ENCODE results near the gene WDR82.

The WDR82 gene

GRCh38 chr3:52238761-52239701, 39.4 kb downstream of the WDR82 start, which contains the start of gene TWF2:
Gene TWF2 (minus strand): TSS chr3:52239158. CDS start chr3:52239016, 142 bp downstream.
- Histone ChIP-seq H3K9ac (ENCODE audit: low read depth, low read length) (peak within 1 kb of the TSS; percentile 94), H3K27me3 (ENCODE audit: control insufficient read depth, insufficient read depth, low read length) (no peaks in the 10 kb centered on the region), H3K36me3 (ENCODE audit: insufficient read depth, low read length) (peaks cover 11% of the 10 kb centered on the region), H3K4me1 (ENCODE audit: control insufficient read depth, insufficient read depth, low read length) (peaks cover 38% of the 10 kb centered on the region), H3K4me3 (ENCODE audit: low read length) (peak within 1 kb of the TSS; percentile 99), H3K4me2 (ENCODE audit: low read length) (peak within 1 kb of the TSS; percentile 87), H3K9me3 (replicated peaks; ENCODE audit: low read length) (no peaks in the 10 kb centered on the region)

DNA sequence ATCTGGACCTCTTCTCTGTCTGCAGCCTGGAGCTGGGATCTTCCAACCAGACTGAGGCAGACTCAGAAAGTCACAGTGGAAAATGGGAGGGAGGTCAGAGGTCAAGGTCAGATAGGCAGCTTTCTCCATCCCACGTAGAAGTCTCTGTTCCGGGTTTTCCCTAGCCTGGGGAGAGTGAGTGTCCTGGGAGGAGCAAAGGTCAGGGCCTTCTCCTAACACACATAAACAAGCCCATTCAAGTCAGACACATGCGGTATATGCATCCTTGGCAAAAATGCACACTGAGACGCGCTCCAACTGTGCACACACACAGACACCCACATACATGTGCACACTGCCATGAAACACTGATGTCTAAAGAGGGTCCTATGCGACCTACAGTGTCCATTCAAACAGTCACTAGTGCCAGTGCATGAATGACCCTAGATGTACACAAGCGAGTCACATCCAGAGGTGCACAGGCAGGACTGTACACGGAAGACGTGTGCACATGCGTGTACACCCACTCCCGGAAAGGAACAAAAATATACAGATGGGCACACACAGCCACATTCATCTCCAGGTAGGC, 40.2 kb downstream of the WDR82 start:
- Histone ChIP-seq H3K4me2 (ENCODE audit: low read length) (peak overlapping the region; percentile 87), H3K4me3 (ENCODE audit: low read length) (peak overlapping the region; percentile 99), H3K36me3 (ENCODE audit: insufficient read depth, low read length) (peaks cover 14% of the 10 kb centered on the region), H3K27me3 (ENCODE audit: control insufficient read depth, insufficient read depth, low read length) (no peaks in the 10 kb centered on the region), H3K4me1 (ENCODE audit: control insufficient read depth, insufficient read depth, low read length) (peaks cover 35% of the 10 kb centered on the region), H3K9me3 (replicated peaks; ENCODE audit: low read length) (no peaks in the 10 kb centered on the region), H3K9ac (ENCODE audit: low read depth, low read length) (peak overlapping the region; percentile 94)

GRCh38 chr3:52237657-52238172, 40.7 kb downstream of the WDR82 start:
- Histone ChIP-seq H3K4me3 (ENCODE audit: low read length) (peak overlapping the region; percentile 99), H3K9ac (ENCODE audit: low read depth, low read length) (peak overlapping the region; percentile 94), H3K36me3 (ENCODE audit: insufficient read depth, low read length) (peaks cover 14% of the 10 kb centered on the region), H3K27me3 (ENCODE audit: control insufficient read depth, insufficient read depth, low read length) (no peaks in the 10 kb centered on the region), H3K9me3 (replicated peaks; ENCODE audit: low read length) (no peaks in the 10 kb centered on the region), H3K4me2 (ENCODE audit: low read length) (peak overlapping the region; percentile 87), H3K4me1 (ENCODE audit: control insufficient read depth, insufficient read depth, low read length) (peaks cover 35% of the 10 kb centered on the region)

DNA sequence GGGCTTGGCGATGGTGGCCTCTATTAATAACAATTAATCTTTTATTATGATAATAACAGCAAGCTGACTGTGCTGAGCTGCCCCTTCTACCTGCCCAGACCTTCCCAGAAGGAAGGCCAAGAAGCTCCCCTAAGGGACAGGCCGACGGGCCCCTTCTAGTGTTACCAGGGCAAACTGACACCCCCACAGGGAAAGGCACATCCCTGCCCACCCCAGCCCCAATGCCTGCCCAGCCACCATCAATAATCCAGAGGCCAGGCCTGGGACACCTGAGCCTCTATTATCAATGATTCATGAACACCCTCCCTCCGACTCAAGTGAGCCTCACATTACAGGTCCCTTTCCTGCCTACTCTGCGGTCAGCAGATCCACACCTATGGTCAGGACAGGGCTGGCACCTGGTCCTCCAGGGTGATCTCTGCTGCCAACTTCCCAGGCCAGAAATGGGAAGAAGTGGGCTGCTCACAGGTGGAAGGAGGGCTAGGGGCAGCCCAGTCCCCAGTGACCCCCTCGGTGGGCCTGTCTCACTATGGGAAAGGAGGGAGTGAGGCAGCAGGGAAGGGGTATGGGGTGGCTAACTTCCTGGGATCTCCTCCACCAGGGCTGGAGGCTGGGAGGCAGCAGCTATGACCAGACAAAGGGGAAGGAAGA, 41.3 kb downstream of the WDR82 start:
- H3K36me3 ChIP-seq (ENCODE audit: insufficient read depth, low read length) = peaks cover 18% of the 10 kb centered on the region
- H3K27me3 ChIP-seq (ENCODE audit: control insufficient read depth, insufficient read depth, low read length) = no peaks in the 10 kb centered on the region
- H3K4me1 ChIP-seq (ENCODE audit: control insufficient read depth, insufficient read depth, low read length) = peaks cover 35% of the 10 kb centered on the region

GRCh38 chr3:52236424-52236886, 42.0 kb downstream of the WDR82 start:
- Histone ChIP-seq H3K9ac (ENCODE audit: low read depth, low read length) (peak overlapping the region; percentile 94), H3K4me3 (ENCODE audit: low read length) (no peak overlapping the region), H3K4me1 (ENCODE audit: control insufficient read depth, insufficient read depth, low read length) (peaks cover 35% of the 10 kb centered on the region), H3K36me3 (ENCODE audit: insufficient read depth, low read length) (peaks cover 22% of the 10 kb centered on the region), H3K27me3 (ENCODE audit: control insufficient read depth, insufficient read depth, low read length) (no peaks in the 10 kb centered on the region), H3K9me3 (replicated peaks; ENCODE audit: low read length) (no peaks in the 10 kb centered on the region), H3K4me2 (ENCODE audit: low read length) (peak overlapping the region; percentile 87)

More for the DNA sequence above, 41.3 kb downstream of the WDR82 start:
- Histone ChIP-seq H3K9ac (ENCODE audit: low read depth, low read length) (peak overlapping the region; percentile 94), H3K9me3 (replicated peaks; ENCODE audit: low read length) (no peaks in the 10 kb centered on the region), H3K4me2 (ENCODE audit: low read length) (peak overlapping the region; percentile 87), H3K4me3 (ENCODE audit: low read length) (peak overlapping the region; percentile 99)

DNA sequence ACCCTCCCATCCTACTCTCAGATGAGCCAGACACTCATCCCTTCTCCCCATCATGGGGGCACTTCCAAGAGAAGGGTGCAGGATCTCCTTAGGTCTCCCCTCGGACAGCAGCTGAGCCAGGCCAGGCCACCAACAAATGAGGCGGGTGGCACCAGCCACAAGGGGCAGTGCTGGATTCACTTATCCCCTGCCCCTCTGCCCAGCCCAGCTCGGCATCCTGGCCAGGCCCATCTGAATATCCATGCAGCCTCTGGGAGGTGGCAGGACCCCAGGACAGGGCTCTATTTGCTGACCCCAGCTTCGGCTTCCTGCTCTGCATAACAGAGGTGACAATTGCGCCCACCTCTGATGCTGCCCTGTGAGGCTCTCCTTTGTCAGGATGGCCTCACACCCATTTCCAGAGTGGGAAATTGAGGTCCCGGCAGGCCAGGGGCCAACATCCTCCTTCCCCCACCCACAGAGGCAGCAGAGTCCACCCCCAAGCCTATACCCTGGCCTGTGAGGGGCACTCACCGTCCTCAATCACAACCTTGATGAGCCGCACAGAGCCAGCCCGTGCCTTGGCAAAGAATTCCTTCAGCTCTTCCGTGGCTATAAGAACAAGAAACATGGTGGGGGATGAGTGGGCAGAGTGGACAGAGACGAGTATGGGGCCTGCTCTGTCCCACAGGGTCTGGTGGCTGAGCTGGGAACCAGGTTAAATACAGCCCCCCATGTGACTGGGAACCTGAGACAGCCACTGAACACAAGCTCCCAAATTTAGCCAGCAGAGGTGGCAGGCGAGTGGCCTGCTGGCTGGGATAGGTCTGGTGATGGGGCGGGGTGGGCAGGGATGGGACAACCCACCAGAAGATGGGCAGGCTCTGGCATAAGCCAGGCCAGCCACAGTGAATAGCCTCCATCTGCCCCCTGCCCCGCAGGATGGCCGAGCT, 43.7 kb downstream of the WDR82 start:
- Histone ChIP-seq H3K9ac (ENCODE audit: low read depth, low read length) (no peak overlapping the region), H3K4me2 (ENCODE audit: low read length) (no peak overlapping the region), H3K27me3 (ENCODE audit: control insufficient read depth, insufficient read depth, low read length) (no peaks in the 10 kb centered on the region), H3K9me3 (replicated peaks; ENCODE audit: low read length) (no peaks in the 10 kb centered on the region), H3K4me1 (ENCODE audit: control insufficient read depth, insufficient read depth, low read length) (peaks cover 23% of the 10 kb centered on the region), H3K36me3 (ENCODE audit: insufficient read depth, low read length) (peaks cover 39% of the 10 kb centered on the region), H3K4me3 (ENCODE audit: low read length) (no peak overlapping the region)

DNA sequence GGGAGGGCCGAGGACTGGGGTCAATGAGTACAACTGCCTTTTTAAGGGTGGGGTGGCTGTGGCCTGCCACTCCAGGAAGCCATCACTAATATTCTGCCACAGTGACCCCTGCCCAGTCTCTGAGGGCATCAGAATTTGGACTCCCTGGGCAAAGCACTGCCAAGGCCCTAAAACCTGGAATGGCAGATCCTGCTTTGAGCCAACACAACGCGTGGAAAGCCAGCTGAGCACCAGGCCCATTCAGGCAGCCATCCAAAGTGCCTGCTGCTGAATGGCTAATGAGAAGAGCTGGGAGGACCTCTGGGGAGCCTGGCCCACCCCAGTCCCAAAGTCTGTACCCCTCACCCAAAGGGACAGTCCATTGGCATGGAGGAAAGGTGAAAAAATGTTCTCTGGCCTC, 44.5 kb downstream of the WDR82 start:
- no peaks in the 10 kb centered on the region for H3K9me3 ChIP-seq (replicated peaks; ENCODE audit: low read length)
- peaks cover 46% of the 10 kb centered on the region for H3K36me3 ChIP-seq (ENCODE audit: insufficient read depth, low read length)

GRCh38 chr3:52233108-52233591, 45.3 kb downstream of the WDR82 start:
- H3K9ac ChIP-seq (ENCODE audit: low read depth, low read length) = no peak overlapping the region
- H3K4me1 ChIP-seq (ENCODE audit: control insufficient read depth, insufficient read depth, low read length) = peaks cover 19% of the 10 kb centered on the region
- H3K9me3 ChIP-seq (replicated peaks; ENCODE audit: low read length) = no peaks in the 10 kb centered on the region
- H3K4me3 ChIP-seq (ENCODE audit: low read length) = no peak overlapping the region
- H3K36me3 ChIP-seq (ENCODE audit: insufficient read depth, low read length) = peaks cover 50% of the 10 kb centered on the region
- no peaks in the 10 kb centered on the region for H3K27me3 ChIP-seq (ENCODE audit: control insufficient read depth, insufficient read depth, low read length)
- H3K4me2 ChIP-seq (ENCODE audit: low read length) = no peak overlapping the region

More for the DNA sequence above, 44.5 kb downstream of the WDR82 start:
- Histone ChIP-seq H3K4me2 (ENCODE audit: low read length) (no peak overlapping the region), H3K4me3 (ENCODE audit: low read length) (no peak overlapping the region), H3K4me1 (ENCODE audit: control insufficient read depth, insufficient read depth, low read length) (peaks cover 21% of the 10 kb centered on the region), H3K9ac (ENCODE audit: low read depth, low read length) (no peak overlapping the region), H3K27me3 (ENCODE audit: control insufficient read depth, insufficient read depth, low read length) (no peaks in the 10 kb centered on the region)

- Histone ChIP-seq H3K9ac (ENCODE audit: low read depth, low read length) (no peak overlapping the region), H3K4me1 (ENCODE audit: control insufficient read depth, insufficient read depth, low read length) (peaks cover 13% of the 10 kb centered on the region)
These were observed 46.0 kb downstream of the WDR82 start for GRCh38 chr3:52232279-52233107.

More at GRCh38 chr3:52232279-52233107, 46.0 kb downstream of the WDR82 start:
- Histone ChIP-seq H3K4me2 (ENCODE audit: low read length) (no peak overlapping the region), H3K36me3 (ENCODE audit: insufficient read depth, low read length) (peaks cover 56% of the 10 kb centered on the region), H3K4me3 (ENCODE audit: low read length) (no peak overlapping the region), H3K27me3 (ENCODE audit: control insufficient read depth, insufficient read depth, low read length) (no peaks in the 10 kb centered on the region), H3K9me3 (replicated peaks; ENCODE audit: low read length) (no peaks in the 10 kb centered on the region)

Measured in skeletal muscle satellite cell (primary cell).